ENCODE measurements around the gene CORO2B.

The CORO2B gene

DNA sequence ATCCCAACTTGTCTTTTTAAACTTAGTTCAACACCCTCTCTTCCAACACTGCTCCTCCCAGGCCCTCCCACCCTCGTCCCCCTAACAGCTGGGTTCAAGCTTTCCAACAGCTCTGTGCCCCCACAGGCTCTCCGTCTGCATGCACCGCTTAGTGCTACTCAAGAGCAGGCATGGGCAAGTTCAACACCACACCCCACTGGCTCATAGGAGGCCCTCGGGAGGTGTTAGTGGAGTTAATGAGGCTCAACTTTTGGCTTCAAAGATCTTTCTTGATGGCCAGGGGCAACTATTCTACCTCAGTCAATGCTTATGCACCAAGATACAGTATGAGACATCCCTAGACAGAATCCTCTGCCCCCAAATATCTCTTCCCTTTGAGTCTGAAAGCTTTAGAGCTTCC, 127.5 kb downstream of the CORO2B start:
- no peak for DNase-seq

GRCh38 chr15:68706931-68707330, 128.1 kb downstream of the CORO2B start:
- DNase-seq, result no peak

DNA sequence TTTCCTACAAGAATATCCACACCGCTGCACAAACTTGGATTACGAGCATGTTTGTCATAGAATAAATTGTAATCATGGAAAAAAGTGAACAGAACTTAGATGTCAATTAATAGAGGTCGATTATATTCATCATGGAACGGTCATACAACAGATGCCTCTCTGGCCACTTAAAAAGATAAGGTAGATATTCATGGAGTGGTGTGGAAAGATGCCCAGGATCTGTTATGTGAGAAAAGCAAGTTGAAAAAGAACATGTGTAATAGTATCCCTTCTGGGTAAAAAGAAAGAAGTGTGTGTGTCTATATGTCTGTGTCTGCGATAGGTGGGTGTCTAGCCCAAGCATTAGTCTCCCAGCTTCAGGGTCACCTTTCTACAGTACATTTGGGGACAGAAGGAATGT, 128.6 kb downstream of the CORO2B start:
- DNase-seq, result no peak

DNA sequence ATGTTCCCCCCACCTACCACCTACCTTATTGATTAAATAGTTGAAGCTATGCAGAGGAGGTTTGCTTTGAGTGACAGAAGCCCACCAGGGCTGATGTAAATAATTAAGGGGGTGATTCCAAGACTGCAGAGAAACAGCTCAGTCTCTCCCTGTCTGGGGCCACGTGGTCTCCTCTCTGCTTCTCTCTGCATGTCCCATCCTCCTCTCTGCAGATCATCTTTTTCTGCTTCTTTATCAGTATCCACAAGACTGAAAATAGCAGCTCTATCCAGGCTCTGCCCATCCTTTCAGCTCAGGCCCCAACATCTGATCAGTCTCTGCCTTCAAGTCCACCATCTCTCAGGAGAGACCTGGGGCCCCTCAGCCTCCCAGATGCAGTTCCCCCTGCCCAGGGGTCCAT, 131.1 kb downstream of the CORO2B start:
- DNase-seq, result no peak

GRCh38 chr15:68710536-68710935, 131.7 kb downstream of the CORO2B start:
- no peak for DNase-seq

GRCh38 chr15:68711406-68711805, 132.6 kb downstream of the CORO2B start:
- no peak for DNase-seq

GRCh38 chr15:68712886-68713285, 134.1 kb downstream of the CORO2B start:
- DNase-seq, result no peak

GRCh38 chr15:68713874-68714273, 135.1 kb downstream of the CORO2B start:
- no peak for DNase-seq

DNA sequence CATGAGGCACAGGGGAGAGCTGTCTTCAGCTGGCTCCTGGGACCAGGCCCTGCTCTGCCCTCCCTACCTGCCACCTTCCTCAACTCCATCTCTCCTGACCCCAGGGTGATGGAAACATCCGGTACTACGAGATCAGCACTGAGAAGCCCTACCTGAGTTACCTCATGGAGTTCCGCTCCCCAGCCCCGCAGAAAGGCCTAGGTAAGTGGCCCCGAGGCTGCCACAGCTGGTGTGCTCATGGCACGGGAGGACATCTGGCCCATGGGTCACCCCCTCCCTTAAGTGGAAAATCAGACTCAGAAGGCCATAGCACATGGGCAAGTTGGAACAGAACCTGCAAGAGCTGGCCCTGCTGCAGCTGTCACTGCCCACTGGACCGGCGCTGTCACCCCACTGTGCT, 136.3 kb downstream of the CORO2B start:
- no peak for DNase-seq

- no peak for DNase-seq
These were observed 139.2 kb downstream of the CORO2B start for GRCh38 chr15:68717951-68718350.

GRCh38 chr15:68718468-68718867, 139.7 kb downstream of the CORO2B start:
- DNase-seq, result no peak

DNA sequence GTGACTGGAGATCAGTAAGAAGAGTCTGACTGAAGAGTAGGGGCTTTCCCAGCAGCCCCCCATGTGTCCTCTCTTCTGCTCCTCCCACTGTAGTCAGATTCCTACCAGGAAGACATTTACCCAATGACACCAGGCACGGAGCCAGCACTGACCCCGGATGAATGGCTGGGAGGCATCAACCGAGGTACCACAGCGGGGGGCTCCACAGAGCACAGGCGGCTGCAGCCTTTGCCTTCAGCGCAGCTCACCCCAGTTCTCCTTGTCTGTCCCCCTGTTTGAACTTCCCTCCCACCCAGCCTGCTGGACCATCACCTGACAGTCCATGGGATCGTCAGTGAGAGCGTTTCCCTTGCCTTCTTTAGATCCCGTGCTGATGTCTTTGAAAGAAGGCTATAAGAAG, 140.3 kb downstream of the CORO2B start:
- no peak for DNase-seq

- DNase-seq, result no peak
These were observed 140.9 kb downstream of the CORO2B start for GRCh38 chr15:68719672-68720071.

DNA sequence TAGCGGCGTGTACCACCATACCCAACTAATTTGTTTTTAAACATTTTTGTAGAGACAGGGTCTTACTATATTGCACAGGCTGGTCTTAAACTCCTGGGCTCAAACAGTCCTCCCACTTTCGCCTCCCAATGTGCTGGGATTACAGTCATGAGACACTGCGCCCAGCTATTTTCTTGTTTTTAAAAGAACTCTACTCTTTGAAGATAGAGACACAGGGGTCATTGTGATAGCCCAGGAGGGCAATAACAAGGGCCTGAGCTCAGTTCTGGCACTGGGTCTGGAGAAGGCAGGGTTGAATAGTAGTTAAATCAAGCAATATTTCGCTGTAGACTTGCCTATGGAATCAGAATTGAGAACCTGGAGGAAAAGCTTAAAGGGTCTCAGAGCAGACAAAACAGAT, 143.1 kb downstream of the CORO2B start:
- DNase-seq, result no peak

DNA sequence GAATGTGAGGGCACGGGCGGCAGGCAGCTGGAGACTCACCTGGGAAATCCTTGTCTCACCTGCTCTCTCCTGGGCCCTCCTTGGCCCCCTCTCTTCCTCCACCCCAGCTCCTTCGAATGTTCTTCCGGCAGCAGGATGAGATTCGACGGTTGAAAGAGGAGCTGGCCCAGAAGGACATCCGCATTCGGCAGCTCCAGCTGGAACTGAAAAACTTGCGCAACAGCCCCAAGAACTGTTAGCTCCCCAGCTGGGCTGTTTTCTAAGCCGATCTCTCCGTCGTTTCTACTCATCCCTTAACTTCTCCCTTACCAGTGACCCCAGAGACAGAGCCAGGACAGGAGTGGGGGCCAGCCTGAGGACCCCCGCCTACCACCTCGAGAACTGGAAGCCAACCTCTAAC, 146.9 kb downstream of the CORO2B start:
- no peak for DNase-seq

DNA sequence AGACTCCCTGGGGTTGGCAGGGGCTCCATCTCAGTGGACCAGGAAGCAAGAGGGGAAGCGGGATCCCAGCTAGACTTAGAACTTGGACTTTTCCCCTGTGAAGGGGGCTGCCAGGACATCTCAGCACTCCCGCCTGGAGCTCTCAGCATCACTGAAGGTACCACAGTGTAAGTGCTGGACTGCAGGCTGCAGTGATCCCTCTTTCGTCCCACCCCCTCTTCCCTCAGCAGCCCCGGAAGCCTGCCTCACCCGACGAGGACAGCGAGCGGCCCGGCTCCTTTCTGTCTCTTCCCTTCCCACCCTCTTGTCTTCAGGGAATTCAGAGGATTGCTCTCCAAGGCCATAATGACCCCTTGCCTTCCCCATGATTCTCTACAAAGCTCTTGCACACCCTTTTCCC, 147.5 kb downstream of the CORO2B start:
- DNase-seq, result no peak

GRCh38 chr15:68729789-68730411, 151.1 kb downstream of the CORO2B start:
- no peak for DNase-seq

DNA sequence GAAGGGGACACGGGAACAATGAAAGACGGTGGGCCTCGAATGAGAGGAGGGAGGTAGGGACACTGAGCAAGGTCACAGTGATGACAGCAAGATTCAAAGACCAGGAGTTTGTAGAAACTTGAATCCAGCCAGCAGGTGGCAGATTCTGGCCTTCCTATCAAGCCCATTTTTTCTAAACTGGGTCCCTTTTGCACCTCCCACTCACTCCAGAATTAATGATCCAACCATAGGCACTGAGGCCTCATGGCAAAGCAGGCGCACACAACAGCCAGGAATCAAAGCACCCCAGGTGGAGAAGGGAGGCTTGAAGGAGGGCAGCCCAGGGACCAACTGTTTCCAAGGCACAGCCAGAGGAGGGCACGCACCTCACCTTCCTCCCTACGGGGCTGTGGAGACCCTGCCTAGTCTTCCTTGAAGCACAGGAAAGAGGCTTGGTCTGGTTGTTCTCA, 151.7 kb downstream of the CORO2B start:
- peak; percentile 72 for DNase-seq

DNA sequence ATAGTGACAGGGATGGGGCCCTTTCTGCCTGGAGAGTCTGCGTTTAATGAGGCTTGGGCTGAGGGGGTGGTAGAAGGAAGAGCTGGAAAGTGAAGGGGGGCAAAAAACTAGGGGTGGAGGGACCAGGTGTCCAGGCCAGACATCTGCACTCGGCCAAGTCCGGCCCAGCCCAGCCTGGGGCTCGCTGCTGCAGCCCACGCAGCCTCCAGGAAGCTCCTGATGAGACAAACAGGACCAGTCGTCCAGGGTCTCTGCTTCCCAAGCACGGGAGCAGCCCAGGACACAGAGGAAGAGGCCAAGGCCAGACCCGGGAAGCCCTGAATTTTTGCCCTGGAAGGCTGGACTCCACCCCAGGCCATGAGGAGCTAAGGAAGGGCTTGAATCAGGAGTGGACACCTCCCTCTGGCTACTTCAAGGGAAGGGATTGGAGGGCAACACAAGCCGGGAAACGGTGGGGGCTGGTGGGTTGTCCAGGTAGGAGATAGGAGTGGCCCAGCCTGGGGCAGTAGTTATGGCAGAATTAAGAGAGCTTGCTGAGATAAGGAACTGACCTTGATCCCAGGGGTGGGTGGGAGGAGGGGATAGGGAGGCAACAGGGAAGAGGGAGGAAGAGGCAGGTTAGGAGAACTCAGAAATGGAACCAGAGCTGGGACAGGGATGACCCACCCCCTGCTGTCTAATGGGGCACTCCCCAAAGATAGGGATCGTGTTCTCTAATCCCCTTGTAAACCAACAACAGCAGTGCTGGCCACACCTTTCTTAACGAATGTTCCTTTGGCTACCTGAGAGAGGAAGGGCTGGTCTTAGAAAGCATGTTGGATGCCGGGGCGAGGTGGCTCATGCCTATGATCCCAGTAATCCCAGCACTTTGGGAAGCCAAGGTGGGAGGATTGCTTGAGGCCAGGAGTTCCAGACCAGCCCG, 152.4 kb downstream of the CORO2B start:
- no peak for DNase-seq

DNA sequence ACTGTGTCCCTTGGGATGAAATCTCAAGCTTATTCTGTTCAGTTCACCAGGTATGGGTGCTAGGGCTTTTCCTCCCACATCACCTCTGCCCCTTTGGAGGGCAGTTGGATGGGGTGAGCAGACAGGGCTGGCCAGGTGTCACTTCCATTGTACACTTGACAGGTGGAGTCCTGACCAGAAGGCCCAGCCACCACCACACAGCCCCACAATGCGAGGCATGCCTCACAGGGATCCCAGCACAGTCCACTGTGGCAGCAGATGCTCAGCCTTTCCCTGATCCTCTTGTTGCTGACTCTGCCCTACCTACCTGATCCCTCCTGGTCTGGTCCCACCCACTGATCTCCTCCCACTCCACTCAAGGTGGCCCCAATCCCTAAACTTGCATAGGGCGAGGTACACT, 153.7 kb downstream of the CORO2B start:
- no peak for DNase-seq

GRCh38 chr15:68733666-68734065, 154.9 kb downstream of the CORO2B start:
- DNase-seq, result no peak

DNA sequence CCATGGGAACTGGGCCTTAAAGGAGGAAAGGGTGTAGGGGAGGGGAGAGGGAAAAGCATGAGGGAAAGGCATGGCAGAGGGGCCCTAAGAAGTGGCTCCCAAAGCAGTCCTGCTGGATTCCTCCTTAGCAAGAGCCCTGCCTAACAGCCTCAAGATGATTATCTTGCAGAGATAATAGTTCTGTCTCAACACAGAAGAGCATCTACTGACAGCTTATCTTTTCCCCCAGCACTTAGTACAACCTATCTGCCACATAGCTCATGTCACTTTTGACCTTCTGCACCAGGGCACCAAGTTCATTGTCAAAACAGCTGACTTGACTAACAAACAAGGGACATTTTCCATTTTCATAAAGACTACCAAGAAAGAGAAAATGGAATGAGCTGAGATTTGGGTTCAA, 155.6 kb downstream of the CORO2B start:
- no peak for DNase-seq

DNA sequence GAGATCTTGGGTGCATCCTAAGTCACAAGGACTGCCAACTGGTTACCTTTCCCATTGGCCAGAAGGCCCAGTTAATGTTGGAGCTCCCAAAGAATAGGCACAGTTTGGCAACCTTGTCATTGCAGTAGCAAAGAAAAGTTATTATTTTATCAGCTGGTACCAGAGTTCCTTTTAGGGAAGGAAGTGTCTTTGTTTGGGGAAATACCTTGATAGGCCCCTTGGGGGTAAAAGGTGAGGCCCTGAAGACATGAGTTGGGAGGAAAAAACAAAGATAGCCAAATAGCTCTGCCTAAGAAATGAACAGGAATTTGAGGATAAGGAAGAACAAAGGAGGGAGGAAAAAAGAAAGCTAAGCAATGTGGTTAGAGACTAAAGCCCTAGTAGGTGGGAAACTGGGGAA, 156.1 kb downstream of the CORO2B start:
- DNase-seq, result no peak

GRCh38 chr15:68735610-68736009, 156.8 kb downstream of the CORO2B start:
- no peak for DNase-seq

Data from retina (tissue), 1 donor.